GM12864 (cell line): ENCODE measurements around the gene KCNMA1.
"Not testable (repeated sequence)": the region's sequence is repeated elsewhere in the genome, so short reads cannot be mapped to it uniquely, and the experiment has no call there.

ENCODE experiments used
- DNase-seq: peaks from one replicate; pipeline ENCODE4 v3.0.0-alpha.2; 2011; ENCODE audit warnings: low read depth
- H3K4me3 ChIP-seq: 2 replicates; pipeline ENCODE4 v1.5.1; 2011; ENCODE audit warnings: mild to moderate bottlenecking, low read depth, low read length, control low read depth
- CTCF ChIP-seq: IDR thresholded peaks from 2 replicates; pipeline ENCODE4 v1.5.1; 2011; ENCODE audit warnings: low read depth, mild to moderate bottlenecking, moderate library complexity, low read length, control low read depth, inconsistent platforms; ENCODE audit errors: missing control alignments

Gene KCNMA1

GRCh38 chr10:77578583-77579227 is 58.9 kb downstream of the KCNMA1 start:
- H3K4me3 ChIP-seq: no peak overlapping the region
- DNase-seq: no peak
- TF ChIP-seq CTCF: no peak

GRCh38 chr10:77577666-77578229 is 59.9 kb downstream of the KCNMA1 start:
- TF ChIP-seq CTCF: no peak
- no peak overlapping the region for H3K4me3 ChIP-seq
- DNase-seq: no peak

GRCh38 chr10:77576444-77577032 is 61.1 kb downstream of the KCNMA1 start:
- DNase-seq: no peak
- TF ChIP-seq CTCF: no peak

GRCh38 chr10:77576007-77576367 is 61.6 kb downstream of the KCNMA1 start:
- TF ChIP-seq CTCF: no peak
- DNase-seq: no peak
- H3K4me3 ChIP-seq: no peak overlapping the region

More at GRCh38 chr10:77576444-77577032, 61.1 kb downstream of the KCNMA1 start:
- no peak overlapping the region for H3K4me3 ChIP-seq

- TF ChIP-seq CTCF: no peak
- no peak for DNase-seq
- H3K4me3 ChIP-seq: no peak overlapping the region
These were observed 62.2 kb downstream of the KCNMA1 start for GRCh38 chr10:77575271-77576006.

- peak; percentile 11 for TF ChIP-seq CTCF
- no peak overlapping the region for H3K4me3 ChIP-seq
- no peak for DNase-seq
These were observed 63.2 kb downstream of the KCNMA1 start for GRCh38 chr10:77574438-77574837.

GRCh38 chr10:77572520-77572919 is 65.1 kb downstream of the KCNMA1 start:
- H3K4me3 ChIP-seq, DNase-seq: not testable (repeated sequence)
